ENCODE measurements around the gene ASPG. TPM values are rescaled to one million over a fixed set of nuclear protein-coding genes. Genes with fewer than 3 reads are reported as not detected.

The ASPG gene
- total RNA-seq, 2 experiments from 2014 or later, result not detected

GRCh38 chr14:104092931-104093365, 7.4 kb downstream of the ASPG start:
- H3K27ac Mint-ChIP-seq, result no peak overlapping the region
- no peaks in the 10 kb centered on the region for H3K4me1 Mint-ChIP-seq
- CTCF ChIA-PET, result interaction anchor here (0.7 to 5.0 kb wide), 2 partner anchors 16 to 244 kb away, joined by 3 to 33 read pairs; no protein-coding TSS in a partner anchor
- H3K36me3 Mint-ChIP-seq, result no peaks in the 10 kb centered on the region
- H3K9me3 Mint-ChIP-seq (ENCODE audit: low read depth), result no peaks in the 10 kb centered on the region
- DNase-seq (no peak), ATAC-seq (no peak)
- H3K27me3 Mint-ChIP-seq, result no peaks in the 10 kb centered on the region
- no peak overlapping the region for H3K4me3 Mint-ChIP-seq

DNA sequence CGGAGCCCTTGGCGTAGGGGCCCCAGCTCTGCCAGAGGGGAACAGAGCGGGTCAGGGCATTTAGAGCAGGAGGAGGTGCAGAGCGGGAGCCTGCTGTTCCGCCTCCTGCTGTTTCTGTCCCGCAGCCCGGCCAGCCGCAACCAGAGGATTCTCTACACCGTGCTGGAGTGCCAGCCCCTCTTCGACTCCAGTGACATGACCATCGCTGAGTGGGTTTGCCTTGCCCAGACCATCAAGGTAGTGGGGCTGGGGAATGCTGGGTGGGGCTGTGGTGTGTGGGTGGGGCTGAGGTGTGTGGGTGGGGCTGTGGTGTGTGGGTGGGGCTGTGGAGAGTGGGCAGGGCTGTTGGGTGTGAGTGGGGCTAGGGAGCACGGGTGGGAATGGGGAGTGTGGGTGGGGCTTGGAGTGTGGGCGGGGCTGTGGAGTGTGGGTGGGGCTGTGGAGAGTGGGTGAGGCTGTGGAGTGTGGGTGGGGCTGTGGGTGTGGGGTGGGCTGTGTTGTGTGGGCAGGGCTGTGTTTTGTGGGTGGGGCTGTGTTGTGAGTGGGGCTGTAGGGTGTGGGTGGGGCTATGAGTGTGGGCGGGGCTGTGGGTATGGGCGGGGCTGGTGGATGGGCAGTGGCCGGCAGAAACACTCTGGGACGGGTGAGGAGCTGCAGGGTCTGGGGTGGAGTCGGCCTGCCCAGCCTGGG, 8.0 kb downstream of the ASPG start:
- no peaks in the 10 kb centered on the region for H3K27me3 Mint-ChIP-seq
- H3K9me3 Mint-ChIP-seq (ENCODE audit: low read depth), result no peaks in the 10 kb centered on the region
- no peak overlapping the region for H3K27ac Mint-ChIP-seq
- H3K36me3 Mint-ChIP-seq, result no peaks in the 10 kb centered on the region
- DNase-seq (no peak), ATAC-seq (peak; percentile 48)
- H3K4me1 Mint-ChIP-seq, result no peaks in the 10 kb centered on the region
- CTCF ChIA-PET, result interaction anchor here (0.7 to 5.0 kb wide), 4 partner anchors 9 to 471 kb away, joined by 3 to 33 read pairs (median 6); no protein-coding TSS in a partner anchor
- no peak overlapping the region for H3K4me3 Mint-ChIP-seq

DNA sequence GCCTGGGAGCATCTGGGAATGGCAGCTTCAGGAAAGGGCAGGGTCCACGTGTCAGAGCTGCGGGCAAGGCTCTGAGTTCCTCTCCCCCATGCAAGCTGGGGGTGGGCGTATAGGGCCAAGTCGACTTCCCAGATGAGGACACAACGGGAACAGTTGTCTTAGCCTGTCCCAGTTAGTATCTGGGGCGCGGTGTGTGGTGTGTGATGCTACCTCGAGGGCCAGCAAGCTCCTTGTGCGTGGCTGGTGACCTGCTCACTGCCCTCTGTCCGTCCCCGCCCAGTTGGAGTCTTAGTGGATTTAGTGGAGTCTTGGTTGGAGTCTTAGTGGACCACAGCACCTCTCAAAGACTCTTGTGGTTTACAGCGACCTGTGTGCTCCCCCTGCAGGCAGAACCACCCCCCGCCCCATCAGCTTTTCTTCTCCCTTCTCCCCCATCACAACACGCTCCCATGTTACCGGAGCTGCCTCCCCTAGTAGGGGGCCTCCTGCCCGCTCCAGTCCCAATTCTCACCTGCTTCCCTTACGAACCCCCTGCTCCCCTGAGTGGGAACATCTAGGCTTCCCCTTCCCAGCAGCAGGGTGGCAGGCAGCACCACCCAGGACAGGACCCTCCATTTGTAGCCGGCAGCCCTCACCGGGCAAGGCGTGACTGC, 8.7 kb downstream of the ASPG start:
- no peak for DNase-seq
- H3K27me3 Mint-ChIP-seq, result no peaks in the 10 kb centered on the region
- no peaks in the 10 kb centered on the region for H3K9me3 Mint-ChIP-seq (ENCODE audit: low read depth)
- H3K4me1 Mint-ChIP-seq, result no peaks in the 10 kb centered on the region
- no peak overlapping the region for H3K4me3 Mint-ChIP-seq
- CTCF ChIA-PET, result interaction anchor here (0.6 to 5.0 kb wide), 6 partner anchors 10 to 750 kb away, joined by 3 to 33 read pairs (median 4); no protein-coding TSS in a partner anchor
- H3K36me3 Mint-ChIP-seq, result no peaks in the 10 kb centered on the region
- ATAC-seq, result no peak
- no peak overlapping the region for H3K27ac Mint-ChIP-seq

- ATAC-seq, result peak; percentile 72
- CTCF ChIA-PET, result interaction anchor here (0.6 to 5.0 kb wide), 6 partner anchors 10 to 749 kb away, joined by 3 to 33 read pairs (median 4); no protein-coding TSS in a partner anchor
Measured at GRCh38 chr14:104094709-104095425, 9.4 kb downstream of the ASPG start.

DNA sequence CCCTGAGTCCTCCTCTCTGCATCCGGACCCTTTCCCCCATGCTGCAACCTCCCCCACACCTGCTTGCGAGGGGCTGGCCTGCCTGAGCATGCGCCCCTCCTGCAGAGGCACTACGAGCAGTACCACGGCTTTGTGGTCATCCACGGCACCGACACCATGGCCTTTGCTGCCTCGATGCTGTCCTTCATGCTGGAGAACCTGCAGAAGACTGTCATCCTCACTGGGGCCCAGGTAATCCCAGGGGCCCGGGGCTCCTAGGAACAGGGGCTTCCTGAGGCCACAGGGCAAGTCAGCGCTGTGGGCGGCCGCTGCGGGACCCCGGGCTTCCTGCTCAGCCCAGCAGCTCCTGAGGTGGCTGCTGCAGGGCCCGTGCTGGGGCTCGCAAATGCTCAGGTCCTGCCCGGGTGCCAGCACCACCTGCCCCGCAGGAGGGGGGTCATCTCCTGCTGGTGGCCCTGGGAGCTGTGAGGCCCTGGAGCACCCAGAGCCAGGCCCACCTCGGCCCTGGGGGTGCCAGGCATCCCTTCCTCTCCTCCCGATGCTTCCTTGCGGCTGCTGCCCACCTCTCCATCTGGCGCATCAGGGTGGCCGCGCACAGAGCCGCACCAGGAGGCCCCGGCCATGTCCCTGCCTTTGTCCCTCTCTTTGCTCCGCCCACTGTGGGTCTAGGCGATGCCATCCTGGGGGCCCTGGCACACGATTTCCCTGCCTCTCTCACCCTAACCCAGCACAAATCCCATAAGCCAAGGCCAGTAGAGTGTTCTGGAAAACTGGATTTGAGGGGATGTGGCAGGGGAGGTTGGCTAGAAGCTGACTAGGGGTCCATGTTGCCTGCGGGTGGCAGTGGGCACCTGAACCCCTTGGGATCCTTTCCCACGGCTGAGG, 10.2 kb downstream of the ASPG start:
- Mint-ChIP-seq H3K4me1 (no peaks in the 10 kb centered on the region), H3K27me3 (no peaks in the 10 kb centered on the region), H3K4me3 (no peak overlapping the region), H3K36me3 (no peaks in the 10 kb centered on the region), H3K9me3 (ENCODE audit: low read depth) (no peaks in the 10 kb centered on the region), H3K27ac (no peak overlapping the region)
- DNase-seq (no peak), ATAC-seq (no peak)
- CTCF ChIA-PET, result interaction anchor here (2.4 to 5.0 kb wide), 2 partner anchors 11 to 19 kb away, joined by 8 to 33 read pairs; no protein-coding TSS in a partner anchor

More at GRCh38 chr14:104094709-104095425, 9.4 kb downstream of the ASPG start:
- Mint-ChIP-seq H3K4me3 (no peak overlapping the region), H3K27me3 (no peaks in the 10 kb centered on the region), H3K27ac (no peak overlapping the region), H3K9me3 (ENCODE audit: low read depth) (no peaks in the 10 kb centered on the region), H3K36me3 (no peaks in the 10 kb centered on the region), H3K4me1 (no peaks in the 10 kb centered on the region)
- peak; percentile 74 for DNase-seq

DNA sequence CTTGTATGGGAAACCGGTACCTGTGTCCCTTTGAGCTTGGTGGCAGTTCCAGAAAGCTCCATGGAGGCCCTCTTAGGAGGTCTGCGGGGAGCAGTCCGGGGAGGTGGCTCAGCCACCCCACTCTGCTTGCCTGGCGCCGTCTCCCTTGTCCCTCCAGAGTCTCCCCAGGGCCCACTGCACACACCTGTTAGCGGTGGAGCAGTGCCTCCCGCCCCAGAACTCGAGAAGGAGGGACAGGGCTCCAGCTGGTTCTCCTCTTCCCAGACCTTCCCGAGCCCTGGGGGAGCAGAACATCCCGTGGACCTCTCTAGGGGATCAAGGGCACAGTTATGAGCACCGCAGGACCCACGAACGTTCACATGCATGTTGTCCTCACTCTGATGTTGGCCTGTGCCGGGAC, 10.8 kb downstream of the ASPG start:
- DNase-seq, result no peak
- no peak overlapping the region for H3K27ac Mint-ChIP-seq
- no peaks in the 10 kb centered on the region for H3K4me1 Mint-ChIP-seq
- no peak overlapping the region for H3K4me3 Mint-ChIP-seq
- CTCF ChIA-PET, result interaction anchor here (5.0 kb wide), 1 partner anchor 19 kb away, joined by 33 read pairs; no protein-coding TSS in a partner anchor
- no peaks in the 10 kb centered on the region for H3K36me3 Mint-ChIP-seq
- H3K27me3 Mint-ChIP-seq, result no peaks in the 10 kb centered on the region
- no peak for ATAC-seq
- H3K9me3 Mint-ChIP-seq (ENCODE audit: low read depth), result no peaks in the 10 kb centered on the region

- Mint-ChIP-seq H3K36me3 (no peaks in the 10 kb centered on the region), H3K4me1 (no peaks in the 10 kb centered on the region), H3K9me3 (ENCODE audit: low read depth) (no peaks in the 10 kb centered on the region), H3K4me3 (no peak overlapping the region), H3K27me3 (no peaks in the 10 kb centered on the region), H3K27ac (no peak overlapping the region)
- no peak for ATAC-seq
- DNase-seq, result no peak
- CTCF ChIA-PET, result interaction anchor here (5.0 kb wide), 1 partner anchor 20 kb away, joined by 33 read pairs; no protein-coding TSS in a partner anchor
Measured at GRCh38 chr14:104096751-104097700, 11.5 kb downstream of the ASPG start.

GRCh38 chr14:104098272-104099095, 13.0 kb downstream of the ASPG start:
- Mint-ChIP-seq H3K4me1 (no peaks in the 10 kb centered on the region), H3K27me3 (no peaks in the 10 kb centered on the region), H3K27ac (no peak overlapping the region), H3K36me3 (no peaks in the 10 kb centered on the region), H3K9me3 (ENCODE audit: low read depth) (no peaks in the 10 kb centered on the region), H3K4me3 (no peak overlapping the region)
- ATAC-seq, result no peak
- DNase-seq, result no peak
- CTCF ChIA-PET, result interaction anchor here (1.6 kb wide), 1 partner anchor 20 kb away, joined by 4 read pairs; no protein-coding TSS in a partner anchor

DNA sequence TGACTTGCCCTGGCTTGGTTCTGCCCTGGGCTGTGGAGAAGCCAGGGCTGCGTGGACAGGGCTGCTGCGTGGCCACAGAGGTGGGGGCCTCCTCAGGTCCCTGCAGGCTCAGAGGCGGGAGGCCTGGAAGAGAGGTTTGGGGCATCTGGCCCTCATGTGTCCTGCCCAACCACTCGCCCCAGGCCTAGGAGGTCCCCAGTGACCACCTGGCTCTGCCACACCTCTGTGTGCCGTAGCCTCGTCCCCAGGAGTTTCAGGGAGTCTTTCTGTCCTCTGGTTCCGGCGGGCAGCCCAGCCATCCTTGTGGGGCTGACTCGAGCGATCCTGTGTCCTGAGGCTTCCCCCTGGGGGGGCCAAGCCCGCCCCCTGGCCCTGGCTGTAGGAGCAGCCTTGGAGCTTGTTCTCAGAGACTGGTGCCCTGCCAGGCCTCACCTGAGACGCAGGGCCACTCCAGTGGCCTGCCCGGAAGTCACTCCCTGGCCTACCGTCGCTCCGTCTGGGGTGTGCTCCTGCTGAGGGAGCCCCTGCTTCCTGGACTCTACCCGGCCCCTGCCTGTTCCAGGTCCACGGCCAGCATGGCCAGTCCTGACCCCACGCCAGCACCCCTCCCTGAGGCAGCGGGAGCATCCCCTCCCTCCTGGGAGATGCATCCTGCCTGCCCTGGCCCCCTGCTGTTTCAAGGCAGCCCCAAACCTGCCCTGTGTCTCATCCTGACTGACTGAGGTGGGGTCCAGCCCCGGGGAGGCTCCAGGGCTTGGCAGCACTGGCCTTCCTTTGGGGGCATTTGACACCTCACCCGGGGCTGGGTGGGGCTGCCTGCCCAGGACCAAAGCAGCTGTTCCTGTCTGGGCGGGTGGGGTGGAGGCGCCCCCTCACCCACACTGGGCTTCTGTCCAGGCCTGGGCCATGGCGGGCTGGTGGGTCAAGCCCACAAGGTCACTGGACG, 13.9 kb downstream of the ASPG start:
- Mint-ChIP-seq H3K27ac (no peak overlapping the region), H3K27me3 (no peaks in the 10 kb centered on the region), H3K4me3 (no peak overlapping the region), H3K4me1 (no peaks in the 10 kb centered on the region), H3K36me3 (no peaks in the 10 kb centered on the region), H3K9me3 (ENCODE audit: low read depth) (no peaks in the 10 kb centered on the region)
- ATAC-seq, result no peak
- CTCF ChIA-PET, result interaction anchor here (1.6 kb wide), 1 partner anchor 21 kb away, joined by 4 read pairs; no protein-coding TSS in a partner anchor
- DNase-seq, result no peak

GRCh38 chr14:104100171-104101085, 14.9 kb downstream of the ASPG start:
- no peak for DNase-seq
- Mint-ChIP-seq H3K9me3 (ENCODE audit: low read depth) (no peaks in the 10 kb centered on the region), H3K27me3 (no peaks in the 10 kb centered on the region), H3K4me1 (no peaks in the 10 kb centered on the region), H3K4me3 (no peak overlapping the region), H3K36me3 (no peaks in the 10 kb centered on the region), H3K27ac (no peak overlapping the region)
- ATAC-seq, result no peak
- CTCF ChIA-PET, result no interaction called here

All from activated CD8-positive, alpha-beta memory T cell treated with anti-CD3 and anti-CD28 coated beads, Interleukin-2, amount 10 ng/mL, durations not matched to agents 7 days and 5 days (primary cell).